Keratinocyte (primary cell): ENCODE data around the gene FAM219A. TPM values are rescaled to one million over a fixed set of nuclear protein-coding genes. Genes with fewer than 3 reads are reported as not detected.

Source experiments
- DNase-seq: peaks from one replicate; pipeline ENCODE4 v3.0.0-alpha.2; 2011; ENCODE audit warnings: low read depth, missing footprints, low spot score
- FAIRE-seq: peaks from 2 replicates; lab custom pipeline; 2011; peaks lifted over from hg19 to GRCh38; lab: Jason Lieb, UNC
- H2AFZ ChIP-seq: 2 replicates; pipeline ENCODE4 v1.6.0; 2012; ENCODE audit warnings: low read length, control low read depth, inconsistent platforms; ENCODE audit not compliant: control insufficient read depth
- H3K27ac ChIP-seq: 2 replicates; pipeline ENCODE4 v1.5.1; 2011; ENCODE audit warnings: low read length; ENCODE audit not compliant: control insufficient read depth, insufficient read depth
- H3K27me3 ChIP-seq: 3 replicates; pipeline ENCODE4 v1.6.0; 2011; ENCODE audit warnings: low read length; ENCODE audit not compliant: control insufficient read depth, insufficient read depth; ENCODE audit errors: extremely low read depth
- H3K36me3 ChIP-seq, 2 experiments: 2 replicates in 1 of 2; 3 replicates in 1 of 2; pipeline ENCODE4 v1.5.1; 2011; ENCODE audit warnings: low read length in 2 of 2, mild to moderate bottlenecking in 1 of 2; ENCODE audit not compliant: control insufficient read depth in 2 of 2, insufficient read depth in 2 of 2; ENCODE audit errors: extremely low read depth in 1 of 2
- H3K4me1 ChIP-seq: 3 replicates; pipeline ENCODE4 v1.5.1; 2011; ENCODE audit warnings: low read length; ENCODE audit not compliant: control insufficient read depth, insufficient read depth; ENCODE audit errors: extremely low read depth
- H3K4me2 ChIP-seq: 3 replicates; pipeline ENCODE4 v1.6.0; 2011; ENCODE audit warnings: low read depth, low read length; ENCODE audit not compliant: control insufficient read depth, insufficient read depth; ENCODE audit errors: extremely low read depth
- H3K4me3 ChIP-seq, 3 experiments: fragments of 200-600 bp in 1 of 3; sonication (generic) in 1 of 3; 2 replicates in 2 of 3; 3 replicates in 1 of 3; pipeline ENCODE4 v1.5.1; 2011 to 2016; ENCODE audit warnings: low read length in 3 of 3, mild to moderate bottlenecking in 3 of 3, control low read depth in 2 of 3, inconsistent platforms in 1 of 3, low read depth in 1 of 3, mixed read lengths in 1 of 3, mixed run types in 1 of 3, moderate library complexity in 1 of 3; ENCODE audit not compliant: control insufficient read depth in 2 of 3, insufficient read depth in 2 of 3; ENCODE audit errors: extremely low read depth in 1 of 3
- H3K79me2 ChIP-seq: 2 replicates; pipeline ENCODE4 v1.6.0; 2012; ENCODE audit warnings: low read length; ENCODE audit not compliant: control insufficient read depth, insufficient read depth
- H3K9ac ChIP-seq: 3 replicates; pipeline ENCODE4 v1.6.0; 2011; ENCODE audit warnings: low read length; ENCODE audit not compliant: control insufficient read depth, insufficient read depth; ENCODE audit errors: extremely low read depth
- H3K9me1 ChIP-seq: 3 replicates; pipeline ENCODE4 v1.6.0; 2011; ENCODE audit warnings: low read length; ENCODE audit not compliant: control insufficient read depth, insufficient read depth; ENCODE audit errors: extremely low read depth
- H3K9me3 ChIP-seq: 2 replicates; pipeline ENCODE4 v1.5.1; 2012; ENCODE audit warnings: low read depth, low read length; ENCODE audit not compliant: control insufficient read depth
- H4K20me1 ChIP-seq: 3 replicates; pipeline ENCODE4 v1.6.0; 2011; ENCODE audit warnings: low read length; ENCODE audit not compliant: control insufficient read depth, insufficient read depth; ENCODE audit errors: extremely low read depth
- EZH2 ChIP-seq: IDR thresholded peaks from one replicate; pipeline ENCODE4 v1.6.1; 2012; ENCODE audit warnings: inconsistent platforms, mild to moderate bottlenecking, low read length, moderate library complexity
- dilution Hi-C: fragments of 300-500 bp; cut with MboI; formaldehyde crosslinking; loops from one replicate; pipeline ENCODE4 v1.7.0; 2020; ENCODE audit warnings: low sequenced_read_pairs; ENCODE audit not compliant: extremely low pct_ligation_motif_present
- polyA plus RNA-seq, 5 experiments: library from polyadenylated mRNA; depleted of rRNA in 3 of 5; stranded (reverse) in 3 of 5; stranded (forward) in 1 of 5; unstranded in 1 of 5; fragments of >200 nt; gene quantifications; 1 replicate in 1 of 5; 2 replicates in 3 of 5; 3 replicates in 1 of 5; pipeline versions ENCODE4 v1.2.1 to v1.2.3, GENCODE V29; 2011 to 2012; ENCODE audit warnings: missing spikeins in 2 of 5, low read depth in 1 of 5, low replicate concordance in 1 of 5
- TF ChIP-seq, protein P1 (sequence below), 3 experiments: IDR thresholded peaks in 1 of 3; conservative IDR thresholded peaks in 1 of 3; optimal IDR thresholded peaks in 1 of 3; 2 replicates in 2 of 3; 3 replicates in 1 of 3; pipeline versions ENCODE3 to v1.5.1; 2011; ENCODE audit warnings: low read length in 3 of 3, mild to moderate bottlenecking in 3 of 3, moderate library complexity in 2 of 3, control low read depth in 1 of 3, inconsistent platforms in 1 of 3; ENCODE audit not compliant: insufficient read depth in 2 of 3; ENCODE audit errors: extremely low read depth in 1 of 3

FAM219A gene
- polyA plus RNA-seq, 1 donor (not counting 4 experiments of a cell fraction or from before 2014, with no cell fraction given), result 8.9 TPM

DNA sequence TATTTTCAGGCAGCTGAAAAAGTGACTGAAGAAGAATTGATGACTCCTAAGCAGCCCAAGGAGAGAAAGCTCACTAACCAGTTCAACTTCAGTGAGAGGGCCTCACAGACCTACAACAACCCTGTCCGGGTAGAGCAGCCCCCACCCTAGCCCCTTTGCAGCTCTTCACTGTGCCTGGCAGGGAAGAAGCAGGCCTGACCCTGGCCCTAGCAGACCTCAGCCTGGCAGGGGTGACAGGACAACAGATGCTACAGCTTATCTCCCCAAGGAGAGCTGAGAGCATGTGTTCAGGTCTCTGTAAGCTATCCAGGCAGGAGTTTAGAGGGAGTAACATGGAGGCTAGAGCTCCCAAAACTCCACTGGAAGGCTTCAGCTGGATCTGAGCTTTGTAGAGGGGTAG is 32.0 kb upstream of the FAM219A start:
- no peak overlapping the region for H3K4me2 ChIP-seq
- peaks cover 18% of the 10 kb centered on the region for H3K27me3 ChIP-seq
- no peak for TF ChIP-seq EZH2
- TF ChIP-seq, protein P1, sequence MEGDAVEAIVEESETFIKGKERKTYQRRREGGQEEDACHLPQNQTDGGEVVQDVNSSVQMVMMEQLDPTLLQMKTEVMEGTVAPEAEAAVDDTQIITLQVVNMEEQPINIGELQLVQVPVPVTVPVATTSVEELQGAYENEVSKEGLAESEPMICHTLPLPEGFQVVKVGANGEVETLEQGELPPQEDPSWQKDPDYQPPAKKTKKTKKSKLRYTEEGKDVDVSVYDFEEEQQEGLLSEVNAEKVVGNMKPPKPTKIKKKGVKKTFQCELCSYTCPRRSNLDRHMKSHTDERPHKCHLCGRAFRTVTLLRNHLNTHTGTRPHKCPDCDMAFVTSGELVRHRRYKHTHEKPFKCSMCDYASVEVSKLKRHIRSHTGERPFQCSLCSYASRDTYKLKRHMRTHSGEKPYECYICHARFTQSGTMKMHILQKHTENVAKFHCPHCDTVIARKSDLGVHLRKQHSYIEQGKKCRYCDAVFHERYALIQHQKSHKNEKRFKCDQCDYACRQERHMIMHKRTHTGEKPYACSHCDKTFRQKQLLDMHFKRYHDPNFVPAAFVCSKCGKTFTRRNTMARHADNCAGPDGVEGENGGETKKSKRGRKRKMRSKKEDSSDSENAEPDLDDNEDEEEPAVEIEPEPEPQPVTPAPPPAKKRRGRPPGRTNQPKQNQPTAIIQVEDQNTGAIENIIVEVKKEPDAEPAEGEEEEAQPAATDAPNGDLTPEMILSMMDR (optimal IDR thresholded peaks at IDR 0.05 in 1 of 3, IDR thresholded peaks at IDR 0.05 in 1 of 3, conservative IDR thresholded peaks at IDR 0.05 in 1 of 3; ENCODE audit: extremely low read depth in 1 of 3, insufficient read depth in 2 of 3, low read length in 3 of 3), result no peak
- FAIRE-seq (no peak), DNase-seq (no peak)
- H3K79me2 ChIP-seq, result no peaks in the 10 kb centered on the region
- H3K9me1 ChIP-seq, result no peaks in the 10 kb centered on the region
- no peaks in the 10 kb centered on the region for H3K4me1 ChIP-seq
- no peak overlapping the region for H3K4me3 ChIP-seq
- no peak overlapping the region for H3K27ac ChIP-seq
- no peak overlapping the region for H3K9ac ChIP-seq
- dilution Hi-C loops, result no loop called here
- H3K36me3 ChIP-seq, result no peaks in the 10 kb centered on the region
- H2AFZ ChIP-seq, result no peak overlapping the region
- peaks cover 5% of the 10 kb centered on the region for H4K20me1 ChIP-seq
- no peaks in the 10 kb centered on the region for H3K9me3 ChIP-seq

DNA sequence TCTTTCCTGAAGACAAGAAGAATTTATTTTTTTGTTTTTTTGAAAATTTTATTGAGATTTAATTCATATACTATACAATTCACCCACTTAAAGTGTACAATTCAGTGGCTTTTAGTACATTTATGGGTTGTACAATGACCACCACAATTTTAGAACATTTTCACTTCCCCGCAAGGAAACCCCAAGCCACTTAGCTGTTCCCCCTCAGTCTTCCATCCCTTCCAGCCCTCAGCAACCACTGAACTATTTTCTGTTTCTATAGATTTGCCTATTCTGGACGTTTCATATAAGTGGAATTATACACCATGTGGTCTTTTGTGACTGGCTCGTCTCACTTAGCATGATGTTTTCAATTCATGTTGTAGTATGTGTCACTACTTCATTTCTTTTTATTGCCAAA is 28.2 kb upstream of the FAM219A start:
- Histone ChIP-seq H3K4me1 (no peaks in the 10 kb centered on the region), H3K27me3 (peaks cover 14% of the 10 kb centered on the region), H3K4me2 (no peak overlapping the region), H3K4me3 (no peak overlapping the region), H3K9ac (no peak overlapping the region), H3K27ac (no peak overlapping the region), H3K9me1 (no peaks in the 10 kb centered on the region), H3K79me2 (no peaks in the 10 kb centered on the region), H4K20me1 (no peaks in the 10 kb centered on the region), H2AFZ (no peak overlapping the region), H3K36me3 (no peaks in the 10 kb centered on the region), H3K9me3 (no peaks in the 10 kb centered on the region)
- DNase-seq, result no peak
- no peak for FAIRE-seq
- dilution Hi-C loops, result no loop called here
- TF ChIP-seq EZH2, result no peak
- TF ChIP-seq, protein P1 (optimal IDR thresholded peaks at IDR 0.05 in 1 of 3, IDR thresholded peaks at IDR 0.05 in 1 of 3, conservative IDR thresholded peaks at IDR 0.05 in 1 of 3; ENCODE audit: extremely low read depth in 1 of 3, insufficient read depth in 2 of 3, low read length in 3 of 3), result no peak
